Measurements from ENCODE around the gene SHROOM4.

Gene SHROOM4

DNA sequence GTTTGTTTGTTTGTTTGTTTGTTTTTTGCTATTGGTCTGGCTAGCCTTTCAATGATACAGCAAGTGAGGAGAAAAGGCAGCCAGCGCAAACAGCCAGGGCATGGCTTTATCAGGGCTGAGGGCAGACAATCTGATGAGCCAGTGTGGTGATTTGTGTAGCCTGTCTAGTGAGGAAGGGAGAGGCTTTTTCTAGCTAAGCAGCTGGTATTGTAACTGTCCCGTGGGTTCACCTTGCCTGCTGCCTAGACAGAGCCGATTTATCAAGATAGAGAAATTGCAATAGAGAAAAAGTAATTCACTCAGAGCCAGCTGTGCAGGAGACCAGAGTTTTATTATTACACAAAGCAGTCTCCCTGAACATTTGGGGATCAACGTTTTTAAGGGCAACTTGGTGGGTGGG, 28.2 kb upstream of the SHROOM4 start:
- TF ChIP-seq, protein P1, sequence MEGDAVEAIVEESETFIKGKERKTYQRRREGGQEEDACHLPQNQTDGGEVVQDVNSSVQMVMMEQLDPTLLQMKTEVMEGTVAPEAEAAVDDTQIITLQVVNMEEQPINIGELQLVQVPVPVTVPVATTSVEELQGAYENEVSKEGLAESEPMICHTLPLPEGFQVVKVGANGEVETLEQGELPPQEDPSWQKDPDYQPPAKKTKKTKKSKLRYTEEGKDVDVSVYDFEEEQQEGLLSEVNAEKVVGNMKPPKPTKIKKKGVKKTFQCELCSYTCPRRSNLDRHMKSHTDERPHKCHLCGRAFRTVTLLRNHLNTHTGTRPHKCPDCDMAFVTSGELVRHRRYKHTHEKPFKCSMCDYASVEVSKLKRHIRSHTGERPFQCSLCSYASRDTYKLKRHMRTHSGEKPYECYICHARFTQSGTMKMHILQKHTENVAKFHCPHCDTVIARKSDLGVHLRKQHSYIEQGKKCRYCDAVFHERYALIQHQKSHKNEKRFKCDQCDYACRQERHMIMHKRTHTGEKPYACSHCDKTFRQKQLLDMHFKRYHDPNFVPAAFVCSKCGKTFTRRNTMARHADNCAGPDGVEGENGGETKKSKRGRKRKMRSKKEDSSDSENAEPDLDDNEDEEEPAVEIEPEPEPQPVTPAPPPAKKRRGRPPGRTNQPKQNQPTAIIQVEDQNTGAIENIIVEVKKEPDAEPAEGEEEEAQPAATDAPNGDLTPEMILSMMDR (IDR thresholded peaks at IDR 0.05; ENCODE audit: control extremely low read depth, extremely low read depth, low read depth, missing control alignments) = no peak
- POLR2A ChIA-PET = no interaction called here
- CTCF ChIA-PET = interaction anchor here (1.0 kb wide), 1 partner anchor 115 kb away, joined by 3 read pairs; no protein-coding TSS in a partner anchor
- no peak for DNase-seq (ENCODE audit: extremely low spot score)

GRCh38 chrX:50839730-50840129, 25.7 kb upstream of the SHROOM4 start:
- POLR2A ChIA-PET = no interaction called here
- TF ChIP-seq, protein P1 (IDR thresholded peaks at IDR 0.05; ENCODE audit: control extremely low read depth, extremely low read depth, low read depth, missing control alignments) = no peak
- no peak for DNase-seq (ENCODE audit: extremely low spot score)
- CTCF ChIA-PET = no interaction called here

DNA sequence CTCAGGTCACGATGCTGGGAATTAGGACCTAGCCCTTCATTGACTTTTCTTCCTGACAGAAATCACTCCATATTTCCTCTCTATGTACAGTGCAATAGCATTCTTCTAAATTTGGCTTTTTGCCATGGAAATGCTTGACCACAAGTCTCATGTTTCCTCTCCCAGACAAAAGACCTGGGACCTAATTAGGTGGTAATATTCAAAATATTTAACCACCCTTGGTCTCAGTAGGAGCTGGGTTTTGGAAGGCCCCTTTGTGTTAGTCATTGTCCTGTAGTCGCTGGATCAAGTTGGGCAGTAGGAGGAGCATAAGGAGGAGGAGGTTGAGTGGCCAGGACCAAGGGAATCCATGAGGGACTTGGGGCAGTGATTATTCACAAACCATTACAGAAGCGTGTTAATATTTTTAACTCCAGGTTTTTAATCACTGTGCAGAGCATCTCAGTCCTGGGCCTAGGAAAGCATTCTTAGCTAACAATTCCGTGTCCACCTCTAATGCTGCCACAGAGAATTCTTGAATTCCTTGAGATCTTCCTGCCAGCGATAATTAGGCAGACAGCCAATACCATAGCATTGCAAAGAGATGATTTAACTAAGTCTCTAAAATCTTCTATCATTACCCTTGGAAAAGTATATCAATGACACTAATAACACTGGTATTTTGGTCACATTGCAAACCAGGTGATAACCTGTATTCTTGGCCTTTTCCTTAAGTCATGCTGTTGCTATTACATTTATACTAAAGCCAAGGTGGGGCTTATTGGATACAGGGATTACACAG, 25.0 kb upstream of the SHROOM4 start:
- DNase-seq (ENCODE audit: extremely low spot score) = no peak
- POLR2A ChIA-PET = no interaction called here
- CTCF ChIA-PET = interaction anchor here (1.2 kb wide), 1 partner anchor 23 kb away, joined by 3 read pairs; no protein-coding TSS in a partner anchor
- TF ChIP-seq, protein P1 (IDR thresholded peaks at IDR 0.05; ENCODE audit: control extremely low read depth, extremely low read depth, low read depth, missing control alignments) = no peak

DNA sequence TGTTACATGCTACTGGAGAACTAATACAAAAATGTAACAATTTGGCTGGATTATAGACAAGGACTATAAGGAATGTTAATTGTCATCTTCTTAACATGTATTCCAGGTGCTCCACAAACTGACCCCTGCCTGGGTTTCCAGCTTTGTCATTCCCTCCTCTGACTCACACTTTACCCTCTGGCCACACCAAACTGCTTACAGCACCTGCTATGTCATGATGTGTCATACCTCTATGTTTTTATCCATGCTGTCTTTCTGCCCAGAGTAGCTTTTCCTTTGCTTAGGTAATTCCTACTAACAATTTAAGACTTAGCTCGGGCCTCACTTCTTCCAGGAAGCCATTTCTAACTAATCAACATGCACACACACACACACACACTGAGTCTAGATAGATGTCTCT, 14.0 kb upstream of the SHROOM4 start:
- TF ChIP-seq, protein P1 (IDR thresholded peaks at IDR 0.05; ENCODE audit: control extremely low read depth, extremely low read depth, low read depth, missing control alignments) = no peak
- DNase-seq (ENCODE audit: extremely low spot score) = no peak
- ChIA-PET POLR2A (no interaction called here), CTCF (no interaction called here)

GRCh38 chrX:50825825-50826224, 11.8 kb upstream of the SHROOM4 start:
- ChIA-PET CTCF (interaction anchor here (1.2 kb wide), 1 partner anchor 9 kb away, joined by 3 read pairs; no protein-coding TSS in a partner anchor), POLR2A (no interaction called here)
- TF ChIP-seq, protein P1 (IDR thresholded peaks at IDR 0.05; ENCODE audit: control extremely low read depth, extremely low read depth, low read depth, missing control alignments) = no peak
- DNase-seq (ENCODE audit: extremely low spot score) = no peak

DNA sequence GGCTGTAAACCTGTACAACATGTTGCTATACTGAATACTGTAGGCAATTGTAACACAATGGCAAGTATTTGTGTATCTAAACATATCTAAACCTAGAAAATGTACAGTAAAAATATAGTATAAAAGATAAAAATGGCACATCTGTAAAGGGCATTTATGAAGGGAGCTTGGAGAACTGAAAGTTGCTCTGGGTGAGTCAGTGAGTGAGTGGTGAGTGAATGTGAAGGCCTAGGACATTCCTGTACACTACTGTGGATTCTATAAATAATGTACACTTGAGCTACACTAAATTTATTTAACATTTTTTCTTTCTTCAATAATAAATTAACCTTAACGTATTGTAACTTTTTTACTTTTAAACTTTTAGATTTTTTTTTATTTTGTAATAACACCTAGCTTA, 5.0 kb upstream of the SHROOM4 start:
- DNase-seq (ENCODE audit: extremely low spot score) = no peak
- ChIA-PET CTCF (no interaction called here), POLR2A (no interaction called here)
- TF ChIP-seq, protein P1 (IDR thresholded peaks at IDR 0.05; ENCODE audit: control extremely low read depth, extremely low read depth, low read depth, missing control alignments) = no peak

Measured in GM10248 (cell line).